ENCODE data around the gene FSTL1.
A peak's percentile ranks its signal among the peaks of the same experiment; 100 is the strongest.

The FSTL1 gene

DNA sequence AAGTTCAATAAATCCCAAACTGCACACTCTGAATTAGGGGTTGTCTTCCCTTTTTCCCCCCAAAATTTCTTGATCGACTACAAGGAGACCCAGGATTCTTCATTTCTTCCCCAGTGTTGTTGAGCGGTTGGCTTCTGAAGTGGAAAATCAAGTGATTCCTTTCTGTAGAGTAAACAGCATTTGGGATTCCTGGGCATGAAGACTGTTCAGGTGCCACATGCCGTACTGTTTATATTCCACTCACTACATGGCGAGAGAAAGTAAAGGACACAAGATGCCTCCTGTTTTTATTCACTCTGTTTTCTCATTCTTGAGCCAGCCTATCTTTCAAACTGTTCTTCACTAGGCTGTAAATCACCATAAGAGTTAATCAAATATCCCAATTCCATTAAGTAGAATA is 12.6 kb downstream of the FSTL1 start:
- no peak for DNase-seq

DNA sequence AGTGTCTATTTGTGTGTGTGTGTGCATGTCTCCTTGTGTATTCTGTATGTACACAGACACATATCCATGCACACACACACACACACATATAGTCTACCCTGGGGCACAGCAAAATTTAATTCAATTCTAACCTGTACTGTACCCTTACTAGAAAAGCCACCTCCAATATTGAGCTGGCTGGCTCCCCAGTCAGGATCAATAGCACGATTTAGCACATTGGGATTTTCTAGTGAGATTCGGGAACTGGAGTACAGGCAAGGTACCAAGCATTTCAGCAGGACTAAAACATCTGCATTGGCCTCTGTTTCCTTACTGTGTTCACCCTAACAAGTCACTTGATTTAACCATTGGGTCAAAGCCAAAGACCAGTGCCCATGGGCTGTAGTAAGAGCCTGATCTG is 13.2 kb downstream of the FSTL1 start:
- DNase-seq: no peak

- DNase-seq: no peak
These were observed 14.2 kb downstream of the FSTL1 start for GRCh38 chr3:120436523-120437050.

DNA sequence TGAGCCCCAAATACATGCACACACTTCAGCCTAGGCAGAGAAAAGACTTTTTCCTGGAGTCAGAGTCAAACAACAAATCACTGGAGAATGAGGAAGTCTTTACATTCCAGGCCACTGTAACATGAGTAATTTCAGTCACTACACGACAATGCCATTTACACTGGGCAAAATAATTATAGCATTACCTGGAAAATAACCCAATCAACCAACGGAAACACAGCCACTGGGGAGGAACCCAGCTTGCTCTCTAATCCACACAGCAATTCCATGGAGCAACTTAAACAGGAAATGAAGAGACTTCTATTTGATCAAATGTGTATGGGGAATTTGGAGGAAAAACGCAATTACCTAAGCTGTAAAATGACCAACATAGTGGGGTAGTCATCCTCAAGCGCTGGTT is 15.2 kb downstream of the FSTL1 start:
- DNase-seq: no peak

DNA sequence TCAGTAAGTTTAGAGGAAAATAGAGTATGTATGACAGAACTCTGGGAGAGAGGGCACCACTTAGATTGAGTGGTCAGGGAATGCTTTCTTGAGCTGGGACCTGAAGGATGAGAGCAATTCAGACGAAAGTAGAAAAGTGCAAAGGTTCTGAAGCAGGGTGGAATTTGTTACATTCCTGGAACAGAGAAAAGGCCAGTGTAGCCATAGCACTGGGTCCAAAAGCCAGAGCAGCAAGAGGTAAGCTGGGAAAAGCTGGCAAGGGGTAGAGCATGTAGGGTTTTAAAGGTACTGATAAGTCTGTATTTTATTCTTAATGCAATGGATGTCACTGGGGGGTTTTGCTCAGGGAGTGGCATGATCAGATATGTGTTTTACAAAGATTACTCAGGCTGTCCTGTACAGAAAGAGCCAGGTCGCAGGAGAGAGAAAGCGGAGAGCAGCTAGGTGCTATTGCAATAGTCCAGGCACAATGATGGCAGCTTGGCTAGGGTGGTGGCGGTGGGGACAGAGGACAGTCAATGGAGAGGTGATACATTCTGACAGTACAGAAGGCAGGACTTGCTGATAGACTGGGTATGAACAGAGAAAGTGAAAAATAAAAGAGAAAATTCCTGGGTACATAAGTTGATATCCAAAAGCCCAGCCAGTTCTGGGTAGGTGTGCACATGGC is 17.0 kb downstream of the FSTL1 start:
- no peak for DNase-seq

- no peak for DNase-seq
These were observed 18.5 kb downstream of the FSTL1 start for GRCh38 chr3:120432150-120432860.

DNA sequence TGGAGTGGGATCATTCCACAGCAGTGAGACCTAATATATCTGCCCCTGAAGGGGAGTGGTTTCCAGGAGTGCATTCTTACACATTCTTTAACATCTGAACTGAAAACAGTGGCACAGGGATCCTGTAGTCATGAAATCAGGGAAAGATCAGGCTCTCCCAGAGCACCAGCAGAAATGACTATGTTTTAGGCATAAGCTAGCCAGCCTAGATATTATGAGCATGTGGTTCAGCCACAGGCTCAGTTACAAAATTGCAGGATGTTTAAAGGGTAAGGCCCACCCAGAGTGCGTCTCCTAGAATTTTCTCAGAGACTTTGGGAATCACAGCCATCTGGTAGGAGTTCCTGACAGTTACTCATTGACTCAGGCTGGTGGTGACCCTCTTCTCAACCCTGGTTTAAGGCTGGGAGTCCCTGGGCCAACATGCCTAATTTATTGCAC is 20.9 kb downstream of the FSTL1 start:
- no peak for DNase-seq

DNA sequence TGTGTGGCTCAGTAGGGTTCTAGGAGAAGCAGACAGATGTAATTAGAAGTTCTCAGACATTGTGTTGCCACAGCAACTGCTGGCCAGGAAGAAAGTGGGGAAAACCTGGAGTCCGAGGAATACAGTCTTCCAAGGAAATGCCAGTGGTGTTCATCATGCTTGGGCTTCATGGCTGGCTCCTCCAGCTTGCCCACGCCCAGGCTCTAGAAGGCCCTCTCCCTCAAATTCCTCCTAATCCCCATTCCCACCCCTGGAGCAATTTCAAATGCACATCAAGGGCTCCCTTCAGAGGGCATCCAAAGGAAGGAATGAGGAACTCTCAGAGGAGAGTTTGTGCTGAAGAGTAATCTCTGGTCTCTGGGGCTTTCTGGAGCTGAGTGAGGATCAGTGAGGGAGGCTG is 21.9 kb downstream of the FSTL1 start:
- no peak for DNase-seq

DNA sequence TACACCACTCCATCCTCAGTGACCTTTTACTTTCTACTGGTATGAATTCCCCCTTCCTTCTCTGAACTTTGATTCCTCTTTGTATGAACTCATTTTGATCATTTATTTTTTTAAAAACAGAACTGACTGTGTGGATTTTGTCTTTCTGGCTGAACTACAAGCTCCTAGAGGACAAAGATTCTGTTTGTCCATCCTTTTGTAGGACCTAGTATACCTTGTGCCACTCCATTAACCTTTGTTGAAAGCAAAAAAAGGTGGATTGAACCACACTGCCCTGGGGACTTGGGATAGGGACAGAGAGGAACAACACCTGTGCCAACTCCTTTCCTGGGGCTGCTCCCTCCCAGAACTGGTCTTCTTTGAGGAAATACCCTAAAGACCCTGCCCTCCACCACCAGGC is 23.6 kb downstream of the FSTL1 start:
- no peak for DNase-seq

- no peak for DNase-seq
These were observed 25.1 kb downstream of the FSTL1 start for GRCh38 chr3:120425572-120426250.

DNA sequence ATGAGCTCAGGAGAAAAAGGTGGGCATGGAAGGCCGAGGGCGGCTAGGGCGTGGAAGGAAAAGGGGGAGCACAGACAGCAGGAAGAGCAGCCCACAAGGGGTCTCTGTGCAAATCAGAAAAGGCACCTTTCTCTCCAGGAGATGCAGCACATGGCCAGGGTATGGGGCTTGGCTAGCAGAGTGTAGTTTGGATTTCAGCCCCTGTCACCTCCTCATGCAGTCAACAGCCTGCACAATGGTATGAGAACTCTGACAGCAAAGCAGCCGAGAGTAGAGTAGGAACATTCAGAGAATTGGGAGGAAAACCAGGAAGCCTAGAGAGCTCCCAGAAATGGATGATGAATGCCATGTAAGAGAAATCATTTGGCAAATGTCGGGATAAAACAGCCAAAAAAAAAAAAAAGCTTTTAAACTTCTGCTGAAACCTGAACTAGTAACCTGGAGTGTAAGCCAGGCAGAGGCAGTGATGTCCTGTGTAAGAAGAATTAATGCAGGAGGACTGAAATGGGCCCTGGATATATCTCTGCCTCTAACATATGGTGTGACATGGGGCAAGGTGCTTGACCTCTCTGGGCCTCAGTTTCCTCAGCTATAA is 25.7 kb downstream of the FSTL1 start:
- DNase-seq: no peak

DNA sequence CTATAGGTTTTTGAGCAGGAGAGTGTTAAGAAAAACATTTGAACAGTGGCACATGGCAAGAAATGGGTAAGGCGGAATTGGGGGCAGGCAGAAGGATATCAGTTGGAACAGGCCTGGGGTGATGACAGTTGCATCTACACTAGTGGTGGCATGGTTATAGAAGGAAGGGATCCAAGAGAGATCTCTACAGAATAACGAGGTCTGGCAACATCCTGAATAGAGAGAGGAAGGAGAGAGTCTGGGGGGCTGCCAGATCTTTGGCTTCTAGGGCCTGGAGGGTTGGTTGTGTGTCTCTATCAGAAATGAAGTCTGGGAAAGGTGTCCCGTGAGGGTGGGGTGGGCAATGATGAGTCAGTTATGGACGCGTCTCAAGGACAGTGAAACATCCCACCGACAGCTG is 26.3 kb downstream of the FSTL1 start:
- DNase-seq: no peak

DNA sequence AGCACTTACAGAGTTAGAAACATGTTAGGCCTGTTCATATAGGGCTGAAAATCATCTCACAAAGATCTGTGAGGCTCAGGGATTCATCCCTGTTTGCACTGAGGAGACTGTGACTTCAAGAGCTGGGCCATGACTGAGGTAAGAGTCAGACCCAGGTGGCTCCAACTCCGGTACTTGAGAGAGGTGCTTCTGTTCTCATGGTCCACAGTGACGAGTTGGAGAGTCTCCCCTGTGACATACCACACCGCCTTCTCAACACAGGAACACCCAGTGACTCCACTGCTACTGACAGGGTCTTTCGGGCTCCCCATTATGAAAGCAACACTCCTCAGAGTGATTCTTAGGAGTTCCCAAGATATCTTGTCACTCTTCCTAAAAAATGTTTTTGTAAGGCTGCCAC is 27.4 kb downstream of the FSTL1 start:
- DNase-seq: no peak

DNA sequence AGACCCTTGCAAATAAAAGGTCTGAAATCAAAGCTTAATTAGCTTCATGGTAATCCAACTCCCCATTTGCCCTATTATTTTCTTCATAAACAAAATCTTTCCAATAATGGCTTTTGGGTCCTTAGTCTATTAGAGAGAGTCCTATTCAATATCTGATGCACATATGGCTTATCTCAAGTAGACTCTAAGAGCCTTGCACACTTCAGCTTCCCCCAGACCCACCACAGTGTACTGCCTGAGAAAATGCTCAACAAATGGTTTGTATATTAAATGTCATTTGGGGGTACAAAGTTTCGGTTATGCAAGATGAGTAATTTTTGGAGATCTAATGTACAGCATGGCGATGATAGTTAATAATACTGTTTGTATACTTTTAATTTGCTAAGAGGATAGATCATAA is 28.9 kb downstream of the FSTL1 start:
- DNase-seq: no peak

DNA sequence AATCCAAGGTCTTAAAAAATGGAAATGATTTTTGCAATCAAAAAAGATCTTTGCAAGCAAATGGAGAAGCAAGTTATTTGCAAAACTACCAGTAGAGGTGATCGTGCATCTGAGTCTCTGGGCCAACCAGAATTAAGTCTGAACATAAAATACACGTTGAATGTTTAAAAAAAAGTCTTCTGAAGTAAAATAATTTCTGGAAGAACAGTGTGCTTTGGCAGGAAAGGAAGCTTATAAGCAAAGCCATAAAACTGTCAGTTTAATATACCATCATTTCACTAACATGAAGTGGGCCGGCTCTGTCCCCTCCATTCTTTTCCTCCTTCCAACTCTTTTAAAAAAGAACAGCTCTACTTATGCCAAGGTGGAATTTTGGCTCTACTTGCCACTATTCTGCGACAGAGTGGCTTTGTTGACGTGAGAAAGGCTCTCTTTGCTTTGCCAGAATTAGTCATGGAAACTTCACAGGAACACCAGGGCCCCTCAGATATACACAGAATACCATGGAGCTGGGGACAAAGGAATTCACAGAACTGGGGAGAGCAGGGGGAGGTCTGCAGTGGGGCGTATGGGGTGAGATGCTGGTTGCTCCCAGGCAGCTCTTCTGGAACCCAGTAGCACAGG is 29.8 kb downstream of the FSTL1 start:
- DNase-seq: no peak

- DNase-seq: no peak
These were observed 30.4 kb downstream of the FSTL1 start for GRCh38 chr3:120420360-120420759.

- no peak for DNase-seq
These were observed 31.0 kb downstream of the FSTL1 start for GRCh38 chr3:120419797-120420196.

DNA sequence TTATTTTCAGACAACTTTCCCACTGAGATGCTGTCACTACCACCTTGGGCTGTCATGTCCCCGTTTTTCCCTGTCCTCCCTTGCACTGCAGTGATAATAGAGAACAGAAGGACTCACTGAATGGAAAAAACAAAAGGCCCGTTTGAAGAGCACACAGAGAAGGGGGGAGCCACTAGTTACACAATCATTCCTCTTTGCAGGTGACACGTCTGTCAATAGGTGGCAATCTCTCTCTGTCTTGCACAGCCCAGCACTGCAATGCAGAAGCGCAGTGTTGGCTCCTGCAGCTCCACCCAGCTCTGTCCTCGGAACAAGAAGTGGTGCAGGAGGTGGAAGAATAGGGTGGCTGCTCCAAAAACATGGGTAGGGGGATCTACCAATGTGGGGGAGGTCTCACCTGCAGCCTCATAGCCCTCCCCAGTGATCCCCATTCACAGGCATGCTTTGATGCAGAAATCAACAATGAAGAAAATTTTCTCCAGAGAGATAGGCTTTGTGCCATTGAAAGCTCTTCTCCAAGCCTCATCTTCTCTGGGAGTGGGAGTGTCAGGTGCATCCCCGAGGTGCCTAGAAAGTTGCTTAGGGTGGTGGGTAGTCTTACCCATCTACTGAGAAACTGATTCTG is 31.8 kb downstream of the FSTL1 start:
- peak; percentile 32 for DNase-seq

DNA sequence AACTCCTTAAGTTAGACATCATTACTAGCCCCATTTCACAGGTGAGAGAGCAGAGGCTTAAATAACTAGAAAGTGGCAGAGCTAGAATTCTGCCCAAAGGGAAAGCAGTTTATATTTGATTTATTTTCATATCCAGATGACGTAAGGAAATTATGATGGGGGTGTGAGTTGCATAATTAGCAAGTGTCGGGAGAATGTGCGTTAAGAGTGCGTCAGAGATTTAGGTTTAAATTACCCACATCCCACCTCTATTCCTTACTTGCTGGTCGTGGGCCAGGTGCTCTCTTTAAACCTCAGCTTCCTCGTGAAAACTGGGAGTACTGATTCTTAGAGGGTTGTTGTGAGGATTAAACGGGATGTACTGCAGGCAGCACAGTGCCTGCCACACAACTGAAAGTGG is 32.3 kb downstream of the FSTL1 start:
- DNase-seq: no peak

GRCh38 chr3:120417272-120417911 is 33.4 kb downstream of the FSTL1 start:
- DNase-seq: peak; percentile 87

DNA sequence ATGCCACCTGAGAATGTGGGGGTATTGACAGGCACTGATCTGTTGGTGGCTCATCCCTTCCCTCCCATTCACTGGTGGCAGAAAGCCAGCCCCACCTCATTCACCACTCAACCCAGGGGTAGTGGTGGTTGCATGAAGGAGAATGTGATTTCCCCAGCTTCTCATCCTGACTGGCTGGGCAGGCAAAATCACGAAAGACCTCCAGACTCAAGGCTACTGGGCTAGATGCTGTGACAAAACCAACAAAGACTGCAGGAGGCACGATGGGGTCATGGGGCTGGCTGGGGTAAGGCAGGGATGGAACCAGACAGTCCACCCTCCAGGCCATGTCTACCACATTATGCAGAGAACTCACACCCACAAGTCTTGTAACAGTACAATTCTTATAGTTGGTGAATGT is 33.9 kb downstream of the FSTL1 start:
- no peak for DNase-seq

DNA sequence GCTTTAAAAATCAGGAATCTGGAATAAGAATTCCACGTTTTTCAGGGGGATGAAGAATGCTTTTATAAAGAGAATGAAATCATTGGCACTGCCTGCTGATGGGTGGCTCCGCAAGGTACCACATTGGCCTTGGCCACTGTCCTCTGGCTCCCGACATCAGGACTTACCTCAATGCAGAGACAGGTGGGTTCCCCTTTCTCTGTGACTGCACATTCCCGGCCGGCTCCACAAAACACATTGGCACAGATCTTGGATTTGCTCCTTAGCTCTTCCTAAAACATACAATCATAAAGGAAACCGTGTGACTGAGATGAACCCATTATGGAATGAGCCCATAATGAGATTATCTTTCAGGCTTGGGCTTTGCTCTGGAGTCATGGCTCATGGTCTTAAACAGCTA is 35.0 kb downstream of the FSTL1 start:
- no peak for DNase-seq
